Astrocyte (in vitro differentiated cells and primary cell): ENCODE results near the gene CCDC61. TPM values are rescaled to one million over a fixed set of nuclear protein-coding genes. Genes with fewer than 3 reads are reported as not detected.
A peak's percentile ranks its signal among the peaks of the same experiment; 100 is the strongest.

Experiments used
- DNase-seq: peaks from one replicate; pipeline ENCODE4 v3.0.0-alpha.2; 2010; ENCODE audit warnings: low read depth
- FAIRE-seq: peaks from 2 replicates; lab custom pipeline; 2011; peaks lifted over from hg19 to GRCh38; lab: Jason Lieb, UNC
- H2AFZ ChIP-seq: 2 replicates; pipeline ENCODE4 v1.6.0; 2012; ENCODE audit warnings: low read depth, low read length, inconsistent platforms
- H3K27ac ChIP-seq: 2 replicates; pipeline ENCODE4 v1.5.1; 2011; ENCODE audit warnings: low read depth, low read length, inconsistent platforms
- H3K27me3 ChIP-seq: 2 replicates; pipeline ENCODE4 v1.6.0; 2011; ENCODE audit warnings: low read length, inconsistent platforms; ENCODE audit not compliant: insufficient read depth
- H3K36me3 ChIP-seq: 2 replicates; pipeline ENCODE4 v1.5.1; 2011; ENCODE audit warnings: low read length, inconsistent platforms; ENCODE audit not compliant: insufficient read depth
- H3K4me1 ChIP-seq: 2 replicates; pipeline ENCODE4 v1.5.1; 2011; ENCODE audit warnings: low read length, inconsistent platforms; ENCODE audit not compliant: insufficient read depth
- H3K4me2 ChIP-seq: 2 replicates; pipeline ENCODE4 v1.6.0; 2012; ENCODE audit warnings: low read length, inconsistent platforms
- H3K4me3 ChIP-seq: 2 replicates; pipeline ENCODE4 v1.5.1; 2011; ENCODE audit warnings: low read depth, mild to moderate bottlenecking, low read length, inconsistent platforms; ENCODE audit not compliant: insufficient read depth
- H3K79me2 ChIP-seq: 2 replicates; pipeline ENCODE4 v1.6.0; 2012; ENCODE audit warnings: mild to moderate bottlenecking, low read length, inconsistent platforms; ENCODE audit not compliant: insufficient read depth
- H3K9ac ChIP-seq: 2 replicates; pipeline ENCODE4 v1.6.0; 2012; ENCODE audit warnings: mild to moderate bottlenecking, low read length, inconsistent platforms
- H3K9me3 ChIP-seq: 2 replicates; pipeline ENCODE4 v1.5.1; 2012; ENCODE audit warnings: low read depth, mild to moderate bottlenecking, low read length, inconsistent platforms; ENCODE audit not compliant: insufficient read depth
- H4K20me1 ChIP-seq: 2 replicates; pipeline ENCODE4 v1.6.0; 2012; ENCODE audit warnings: low read length, inconsistent platforms; ENCODE audit not compliant: insufficient read depth
- H3K27ac Mint-ChIP-seq: one replicate; pipeline ENCODE4 v1.8.0; 2021; ENCODE audit warnings: mild to moderate bottlenecking, mixed read lengths; ENCODE audit not compliant: unreplicated experiment
- H3K27me3 Mint-ChIP-seq: one replicate; pipeline ENCODE4 v1.8.0; 2021; ENCODE audit warnings: low read depth, mixed read lengths; ENCODE audit not compliant: unreplicated experiment
- H3K36me3 Mint-ChIP-seq: one replicate; pipeline ENCODE4 v1.8.0; 2021; ENCODE audit warnings: low read depth, mixed read lengths; ENCODE audit not compliant: unreplicated experiment
- H3K4me1 Mint-ChIP-seq: one replicate; pipeline ENCODE4 v1.8.0; 2021; ENCODE audit warnings: low read depth, mixed read lengths; ENCODE audit not compliant: unreplicated experiment
- H3K4me3 Mint-ChIP-seq: one replicate; pipeline ENCODE4 v1.8.0; 2021; ENCODE audit warnings: mild to moderate bottlenecking, moderate library complexity, mixed read lengths; ENCODE audit not compliant: unreplicated experiment
- H3K9me3 Mint-ChIP-seq: one replicate; pipeline ENCODE4 v1.8.0; 2021; ENCODE audit warnings: mild to moderate bottlenecking, mixed read lengths; ENCODE audit not compliant: unreplicated experiment
- CTCF ChIP-seq: IDR thresholded peaks from 2 replicates; pipeline ENCODE4 v1.5.1; 2011; ENCODE audit warnings: low read depth, mild to moderate bottlenecking, inconsistent platforms, low read length, moderate library complexity; ENCODE audit not compliant: insufficient read depth
- EZH2 ChIP-seq: IDR thresholded peaks from 2 replicates; pipeline ENCODE4 v1.6.1; 2012; ENCODE audit warnings: mild to moderate bottlenecking, low read length, inconsistent platforms; ENCODE audit not compliant: insufficient read depth
- total RNA-seq: library from RNA; stranded (reverse); gene quantifications from 2 replicates; pipeline ENCODE4 v1.2.1, GENCODE V29; 2021

The CCDC61 gene
- total RNA-seq, 1 donor from 2014 or later, result 6.6 TPM

GRCh38 chr19:45971260-45971902 is 23.9 kb upstream of the CCDC61 start:
- TF ChIP-seq CTCF (no peak), EZH2 (no peak)
- peaks cover 25% of the 10 kb centered on the region for H3K27me3 Mint-ChIP-seq
- peaks cover 2% of the 10 kb centered on the region for H3K4me1 Mint-ChIP-seq
- Histone ChIP-seq H3K27me3 (peaks cover 12% of the 10 kb centered on the region), H3K9ac (no peak overlapping the region), H4K20me1 (peaks cover 15% of the 10 kb centered on the region), H3K4me2 (peak overlapping the region; percentile 80), H3K27ac (no peak overlapping the region), H2AFZ (no peak overlapping the region), H3K4me1 (peaks cover 10% of the 10 kb centered on the region), H3K79me2 (no peaks in the 10 kb centered on the region), H3K36me3 (no peaks in the 10 kb centered on the region), H3K4me3 (no peak overlapping the region), H3K9me3 (no peaks in the 10 kb centered on the region)
- FAIRE-seq, result no peak
- H3K9me3 Mint-ChIP-seq, result no peaks in the 10 kb centered on the region
- H3K27ac Mint-ChIP-seq, result no peak overlapping the region
- no peak for DNase-seq
- peak overlapping the region; percentile 79 for H3K4me3 Mint-ChIP-seq
- H3K36me3 Mint-ChIP-seq, result peaks cover 11% of the 10 kb centered on the region

- H3K36me3 Mint-ChIP-seq, result peaks cover 10% of the 10 kb centered on the region
- no peaks in the 10 kb centered on the region for H3K9me3 ChIP-seq
- peaks cover 15% of the 10 kb centered on the region for H4K20me1 ChIP-seq
- peaks cover 2% of the 10 kb centered on the region for H3K4me1 Mint-ChIP-seq
- H3K9ac ChIP-seq, result peak overlapping the region; percentile 27
- peaks cover 10% of the 10 kb centered on the region for H3K4me1 ChIP-seq
- H3K4me3 ChIP-seq, result peak overlapping the region; percentile 45
- peaks cover 31% of the 10 kb centered on the region for H3K27me3 Mint-ChIP-seq
- no peaks in the 10 kb centered on the region for H3K9me3 Mint-ChIP-seq
- peak overlapping the region; percentile 80 for H3K4me2 ChIP-seq
- no peaks in the 10 kb centered on the region for H3K79me2 ChIP-seq
- no peaks in the 10 kb centered on the region for H3K36me3 ChIP-seq
- no peak for DNase-seq
- H3K27me3 ChIP-seq, result peaks cover 12% of the 10 kb centered on the region
- FAIRE-seq, result no peak
- no peak overlapping the region for H2AFZ ChIP-seq
- H3K4me3 Mint-ChIP-seq, result peak overlapping the region; percentile 79
- H3K27ac Mint-ChIP-seq, result no peak overlapping the region
- TF ChIP-seq CTCF, result no peak
- TF ChIP-seq EZH2, result peak; percentile 33
- no peak overlapping the region for H3K27ac ChIP-seq
Observed at GRCh38 chr19:45972081-45972946, 23.0 kb upstream of the CCDC61 start.
